Ascending aorta (tissue), 1 donor: Measurements from ENCODE around the gene KRTAP5-10. TPM values are rescaled to one million over a fixed set of nuclear protein-coding genes. Genes with fewer than 3 reads are reported as not detected.

Experiments used
- total RNA-seq: library from RNA; depleted of rRNA; stranded (reverse); fragments of >200 nt; gene quantifications from one replicate; pipeline ENCODE4 v1.1.0, GENCODE V29; 2016

KRTAP5-10 gene
- total RNA-seq, 1 donor from 2014 or later, result not detected

Other genes with a start within 250 kb of the KRTAP5-10 start
- 66.2 TPM for gene DHCR7, start 117.2 kb upstream of the KRTAP5-10 start, total RNA-seq
- 33.3 TPM for gene NADSYN1, start 112.4 kb upstream of the KRTAP5-10 start, total RNA-seq
- gene KRTAP5-7, start 38.3 kb upstream of the KRTAP5-10 start, total RNA-seq, result not detected
- not detected for gene KRTAP5-8, start 27.5 kb upstream of the KRTAP5-10 start, total RNA-seq
- not detected for gene KRTAP5-9, start 17.1 kb upstream of the KRTAP5-10 start, total RNA-seq
- not detected for gene KRTAP5-11, start 17.3 kb downstream of the KRTAP5-10 start, total RNA-seq